Fibroblast of the aortic adventitia (primary cell): ENCODE results near the gene SCNN1A. TPM values are rescaled to one million over a fixed set of nuclear protein-coding genes. Genes with fewer than 3 reads are reported as not detected.

ENCODE experiments used
- DNase-seq: peaks from one replicate; pipeline ENCODE4 v3.0.0-alpha.2; 2010; ENCODE audit warnings: low read depth
- H3K4me3 ChIP-seq: 2 replicates; pipeline ENCODE4 v1.5.1; 2011; ENCODE audit warnings: low read depth, mild to moderate bottlenecking, control low read depth, low read length, moderate library complexity
- total RNA-seq: library from RNA; depleted of rRNA; stranded (reverse); fragments of >200 nt; gene quantifications from 2 replicates; pipeline ENCODE4 v1.2.3, GENCODE V29; 2012; ENCODE audit warnings: low replicate concordance
- TF ChIP-seq, protein P1 (sequence below): IDR thresholded peaks from 2 replicates; pipeline ENCODE4 v1.5.1; 2011; ENCODE audit warnings: mild to moderate bottlenecking, low read length, control low read depth, inconsistent platforms; ENCODE audit not compliant: insufficient read depth

The SCNN1A gene
- total RNA-seq, 1 donor, result under 0.01 TPM

GRCh38 chr12:6378709-6379472, 3.5 kb upstream of the SCNN1A start:
- DNase-seq, result no peak
- TF ChIP-seq, protein P1, sequence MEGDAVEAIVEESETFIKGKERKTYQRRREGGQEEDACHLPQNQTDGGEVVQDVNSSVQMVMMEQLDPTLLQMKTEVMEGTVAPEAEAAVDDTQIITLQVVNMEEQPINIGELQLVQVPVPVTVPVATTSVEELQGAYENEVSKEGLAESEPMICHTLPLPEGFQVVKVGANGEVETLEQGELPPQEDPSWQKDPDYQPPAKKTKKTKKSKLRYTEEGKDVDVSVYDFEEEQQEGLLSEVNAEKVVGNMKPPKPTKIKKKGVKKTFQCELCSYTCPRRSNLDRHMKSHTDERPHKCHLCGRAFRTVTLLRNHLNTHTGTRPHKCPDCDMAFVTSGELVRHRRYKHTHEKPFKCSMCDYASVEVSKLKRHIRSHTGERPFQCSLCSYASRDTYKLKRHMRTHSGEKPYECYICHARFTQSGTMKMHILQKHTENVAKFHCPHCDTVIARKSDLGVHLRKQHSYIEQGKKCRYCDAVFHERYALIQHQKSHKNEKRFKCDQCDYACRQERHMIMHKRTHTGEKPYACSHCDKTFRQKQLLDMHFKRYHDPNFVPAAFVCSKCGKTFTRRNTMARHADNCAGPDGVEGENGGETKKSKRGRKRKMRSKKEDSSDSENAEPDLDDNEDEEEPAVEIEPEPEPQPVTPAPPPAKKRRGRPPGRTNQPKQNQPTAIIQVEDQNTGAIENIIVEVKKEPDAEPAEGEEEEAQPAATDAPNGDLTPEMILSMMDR, result no peak
- H3K4me3 ChIP-seq, result no peak overlapping the region

- TF ChIP-seq, protein P1, result no peak
- no peak overlapping the region for H3K4me3 ChIP-seq
- DNase-seq, result no peak
Observed at GRCh38 chr12:6377667-6377994, 2.3 kb upstream of the SCNN1A start.

DNA sequence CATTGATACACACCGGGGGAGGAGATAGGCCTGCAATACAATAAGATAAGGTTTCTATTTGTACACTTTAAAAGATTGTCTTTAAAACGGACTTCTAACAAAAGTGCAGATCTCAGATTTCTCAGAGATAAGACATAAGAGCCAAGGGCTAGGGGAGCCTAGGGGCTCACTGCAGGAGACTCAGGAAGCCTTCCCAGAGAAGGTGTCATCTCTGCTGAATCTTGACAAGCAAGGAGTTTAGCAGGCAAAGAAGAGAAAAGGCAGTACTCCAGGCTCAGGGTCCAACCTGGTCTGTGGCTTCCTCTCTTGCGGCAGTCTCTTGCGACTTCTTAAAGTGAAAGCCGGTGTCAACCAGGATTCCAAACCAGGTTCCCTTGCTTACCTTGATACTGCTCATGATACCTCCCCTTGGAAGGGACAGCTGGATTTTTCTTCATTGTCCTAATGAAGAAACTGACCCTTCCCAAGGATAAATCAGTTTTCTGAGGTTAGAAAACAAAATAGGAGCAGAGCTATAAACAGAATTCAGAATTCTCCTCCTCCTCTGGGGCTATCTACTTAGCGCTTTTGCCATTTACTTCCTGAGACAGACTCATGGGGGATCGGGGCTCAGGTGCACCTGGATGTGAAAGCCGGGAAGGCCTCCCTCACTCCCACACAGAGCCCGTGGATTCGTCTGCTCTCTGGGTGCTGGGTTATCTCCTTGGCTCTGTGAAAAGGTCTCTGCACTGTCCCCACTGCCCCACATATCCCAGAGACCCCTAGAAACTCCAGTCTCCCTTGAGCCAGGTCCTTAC, 1.7 kb upstream of the SCNN1A start:
- no peak for DNase-seq
- TF ChIP-seq, protein P1, result no peak
- H3K4me3 ChIP-seq, result no peak overlapping the region

- DNase-seq, result peak; percentile 78
- TF ChIP-seq, protein P1, result peak; percentile 70
Observed at GRCh38 chr12:6376079-6376869, 911 bp upstream of the SCNN1A start.

GRCh38 chr12:6374786-6375160, 590 bp downstream of the SCNN1A start:
- TF ChIP-seq, protein P1, result no peak
- no peak overlapping the region for H3K4me3 ChIP-seq
- no peak for DNase-seq

More at GRCh38 chr12:6376079-6376869, 911 bp upstream of the SCNN1A start:
- no peak overlapping the region for H3K4me3 ChIP-seq

DNA sequence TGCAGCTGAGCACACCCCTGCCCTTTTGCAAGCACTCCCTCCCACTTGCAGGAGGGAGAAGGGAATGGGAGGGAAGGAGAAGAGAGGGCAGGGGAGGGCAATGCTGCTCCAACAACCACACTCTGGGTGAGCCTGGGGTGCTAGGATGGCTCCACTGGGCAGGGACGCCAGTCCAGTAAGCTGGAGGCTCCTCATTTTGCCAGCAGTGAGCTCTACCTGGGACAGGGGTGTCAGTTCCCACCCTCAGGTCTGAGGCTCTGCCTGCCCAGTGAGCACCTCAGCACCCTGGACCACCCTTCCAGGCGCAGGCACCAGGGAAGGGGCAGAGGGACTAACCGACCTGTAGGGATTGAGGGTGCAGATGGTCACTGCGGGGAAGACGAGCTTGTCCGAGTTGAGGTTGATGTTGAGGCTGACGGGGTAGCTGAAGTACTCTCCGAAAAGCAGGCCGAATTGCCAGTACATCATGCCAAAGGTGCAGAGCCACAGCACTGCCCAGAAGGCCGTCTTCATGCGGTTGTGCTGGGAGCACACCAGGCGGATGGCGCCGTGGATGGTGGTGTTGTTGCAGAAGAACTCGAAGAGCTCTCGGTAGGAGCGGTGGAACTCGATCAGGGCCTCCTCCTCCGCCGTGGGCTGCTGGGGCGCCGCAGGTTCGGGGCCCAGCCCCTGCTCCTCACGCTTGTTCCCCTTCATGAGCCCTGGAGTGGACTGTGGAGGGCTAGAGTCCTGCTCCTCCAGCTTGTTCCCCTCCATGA, 1.2 kb downstream of the SCNN1A start:
- TF ChIP-seq, protein P1, result no peak
- DNase-seq, result no peak
- H3K4me3 ChIP-seq, result no peak overlapping the region
